Fibroblast of upper back skin (primary cell): ENCODE data around the gene POU2AF1.

Experiments
- DNase-seq: peaks from one replicate; pipeline ENCODE4 v3.0.0-alpha.2; 2013

Gene POU2AF1

GRCh38 chr11:111378861-111379601 is at the start of gene POU2AF1:
POU2AF1 (minus strand) TSS chr11:111379275; CDS start chr11:111379177, 98 bp downstream.
- DNase-seq, result peak; percentile 62

- DNase-seq, result no peak
Measured at GRCh38 chr11:111428113-111428876, 49.2 kb upstream of the POU2AF1 start.

GRCh38 chr11:111427471-111427912 is 48.4 kb upstream of the POU2AF1 start:
- no peak for DNase-seq

- no peak for DNase-seq
Measured at GRCh38 chr11:111426617-111427016, 47.5 kb upstream of the POU2AF1 start.

GRCh38 chr11:111423250-111423615 is 44.2 kb upstream of the POU2AF1 start:
- DNase-seq, result no peak

- peak; percentile 32 for DNase-seq
Measured at GRCh38 chr11:111422494-111423249, 43.6 kb upstream of the POU2AF1 start.

- no peak for DNase-seq
Measured at GRCh38 chr11:111421251-111421650, 42.2 kb upstream of the POU2AF1 start.

GRCh38 chr11:111419641-111420327 is 40.7 kb upstream of the POU2AF1 start:
- DNase-seq, result no peak

GRCh38 chr11:111419181-111419580 is 40.1 kb upstream of the POU2AF1 start:
- no peak for DNase-seq

- DNase-seq, result no peak
Measured at GRCh38 chr11:111418436-111418787, 39.3 kb upstream of the POU2AF1 start.

GRCh38 chr11:111417766-111418435 is 38.8 kb upstream of the POU2AF1 start:
- peak; percentile 33 for DNase-seq

- no peak for DNase-seq
Measured at GRCh38 chr11:111417011-111417765, 38.1 kb upstream of the POU2AF1 start.

- no peak for DNase-seq
Measured at GRCh38 chr11:111416231-111416960, 37.3 kb upstream of the POU2AF1 start.

GRCh38 chr11:111414936-111415335 is 35.9 kb upstream of the POU2AF1 start:
- no peak for DNase-seq

- no peak for DNase-seq
Measured at GRCh38 chr11:111414267-111414931, 35.3 kb upstream of the POU2AF1 start.

- no peak for DNase-seq
Measured at GRCh38 chr11:111413849-111414248, 34.8 kb upstream of the POU2AF1 start.

GRCh38 chr11:111412293-111412692 is 33.2 kb upstream of the POU2AF1 start:
- no peak for DNase-seq

- DNase-seq, result no peak
Measured at GRCh38 chr11:111411456-111411855, 32.4 kb upstream of the POU2AF1 start.

- no peak for DNase-seq
Measured at GRCh38 chr11:111410951-111411350, 31.9 kb upstream of the POU2AF1 start.

GRCh38 chr11:111409915-111410314 is 30.8 kb upstream of the POU2AF1 start:
- DNase-seq, result no peak
